ENCODE data around the gene SRRM4.
"Not testable (repeated sequence)": the region's sequence is repeated elsewhere in the genome, so short reads cannot be mapped to it uniquely, and the experiment has no call there.

Gene SRRM4

GRCh38 chr12:119069147-119069642, 87.9 kb downstream of the SRRM4 start:
- DNase-seq (ENCODE audit: low read depth in 3 of 3), result no peak

GRCh38 chr12:119071176-119071575, 89.8 kb downstream of the SRRM4 start:
- no peak for DNase-seq (ENCODE audit: low read depth in 3 of 3)

GRCh38 chr12:119071638-119072231, 90.4 kb downstream of the SRRM4 start:
- no peak for DNase-seq (ENCODE audit: low read depth in 3 of 3)

- DNase-seq (ENCODE audit: low read depth in 3 of 3), result no peak
These were observed 91.1 kb downstream of the SRRM4 start for GRCh38 chr12:119072440-119072839.

GRCh38 chr12:119075222-119075787, 94.0 kb downstream of the SRRM4 start:
- DNase-seq (ENCODE audit: low read depth in 3 of 3), result no peak

GRCh38 chr12:119075918-119076317, 94.6 kb downstream of the SRRM4 start:
- DNase-seq (ENCODE audit: low read depth in 3 of 3), result no peak

GRCh38 chr12:119079530-119079929, 98.2 kb downstream of the SRRM4 start:
- DNase-seq (ENCODE audit: low read depth in 3 of 3), result no peak

GRCh38 chr12:119082016-119082415, 100.7 kb downstream of the SRRM4 start:
- DNase-seq (ENCODE audit: low read depth in 3 of 3), result no peak

- DNase-seq (ENCODE audit: low read depth in 3 of 3), result no peak
These were observed 101.2 kb downstream of the SRRM4 start for GRCh38 chr12:119082496-119082895.

GRCh38 chr12:119088685-119089379, 107.5 kb downstream of the SRRM4 start:
- DNase-seq (ENCODE audit: low read depth in 3 of 3), result no peak

GRCh38 chr12:119089380-119090013, 108.2 kb downstream of the SRRM4 start:
- DNase-seq (ENCODE audit: low read depth in 3 of 3), result no peak

GRCh38 chr12:119090276-119090675, 108.9 kb downstream of the SRRM4 start:
- DNase-seq (ENCODE audit: low read depth in 3 of 3), result no peak

GRCh38 chr12:119090865-119091264, 109.5 kb downstream of the SRRM4 start:
- DNase-seq (ENCODE audit: low read depth in 3 of 3), result no peak

- DNase-seq (ENCODE audit: low read depth in 3 of 3), result no peak
These were observed 115.3 kb downstream of the SRRM4 start for GRCh38 chr12:119096429-119097202.

- DNase-seq (ENCODE audit: low read depth in 3 of 3), result no peak
These were observed 119.6 kb downstream of the SRRM4 start for GRCh38 chr12:119100933-119101332.

GRCh38 chr12:119102274-119102673, 120.9 kb downstream of the SRRM4 start:
- no peak for DNase-seq (ENCODE audit: low read depth in 3 of 3)

- DNase-seq (ENCODE audit: low read depth in 3 of 3), result no peak
These were observed 121.4 kb downstream of the SRRM4 start for GRCh38 chr12:119102714-119103113.

- DNase-seq (ENCODE audit: low read depth in 3 of 3), result not testable (repeated sequence)
These were observed 123.6 kb downstream of the SRRM4 start for GRCh38 chr12:119104969-119105368.

GRCh38 chr12:119113496-119113986, 132.2 kb downstream of the SRRM4 start:
- no peak for DNase-seq (ENCODE audit: low read depth in 3 of 3)

GRCh38 chr12:119114294-119114693, 133.0 kb downstream of the SRRM4 start:
- no peak for DNase-seq (ENCODE audit: low read depth in 3 of 3)

- peak in 2 of 3 donors; percentile 1 to 6 for DNase-seq (ENCODE audit: low read depth in 3 of 3)
These were observed 134.1 kb downstream of the SRRM4 start for GRCh38 chr12:119115296-119115905.

Data from stimulated activated CD4-positive, alpha-beta T cell treated with anti-CD3 and anti-CD28 coated beads, TNF-alpha, amount 100 ng/mL, for 48 hours (primary cell).